Upper lobe of right lung (tissue), 1 donor: ENCODE data around the gene ITGB8. TPM values are rescaled to one million over a fixed set of nuclear protein-coding genes. Genes with fewer than 3 reads are reported as not detected.

Experiments used
- ATAC-seq: fragments of 200-7000 bp; cut with Tn5 transposase; one replicate; pipeline ENCODE4 v1.9.1; 2020; ENCODE audit warnings: mild to moderate bottlenecking, moderate library complexity
- DNase-seq: peaks from one replicate; pipeline ENCODE4 v3.0.0-alpha.2; 2020
- H3K27ac ChIP-seq: fragments of 200-600 bp; one replicate; pipeline ENCODE4 v1.8.0; 2022
- H3K27me3 ChIP-seq: fragments of 200-600 bp; one replicate; pipeline ENCODE4 v1.8.0; 2022; ENCODE audit warnings: mild to moderate bottlenecking
- H3K36me3 ChIP-seq: fragments of 200-600 bp; one replicate; pipeline ENCODE4 v1.8.0; 2022
- H3K4me1 ChIP-seq: fragments of 200-600 bp; one replicate; pipeline ENCODE4 v1.8.0; 2022
- H3K4me3 ChIP-seq: fragments of 200-600 bp; one replicate; pipeline ENCODE4 v1.8.0; 2022; ENCODE audit warnings: mild to moderate bottlenecking
- H3K9me3 ChIP-seq: fragments of 200-600 bp; one replicate; pipeline ENCODE4 v1.8.0; 2022
- intact Hi-C: fragments of 100-400 bp; cut with DNase I; formaldehyde crosslinking; loops from one replicate; pipeline ENCODE4 v1.11.0; 2022
- total RNA-seq: library from RNA; stranded (reverse); fragmentation: NEBNext Ultra II Directional; extraction: Animal tissue kit (Norgen Biotek cat#: 25700); gene quantifications from one replicate; pipeline ENCODE4 v1.2.1, GENCODE V29; 2021
- TF ChIP-seq, protein P1 (sequence below): fragments of 200-600 bp; IDR thresholded peaks from one replicate; pipeline ENCODE4 v1.8.0; 2022; ENCODE audit warnings: antibody characterized with exemption
- donor health status: DM: no; HTN: yes; CAD: no; lungs with severe emphysema.

ITGB8 gene
- total RNA-seq, 1 donor from 2014 or later = 4.6 TPM

DNA sequence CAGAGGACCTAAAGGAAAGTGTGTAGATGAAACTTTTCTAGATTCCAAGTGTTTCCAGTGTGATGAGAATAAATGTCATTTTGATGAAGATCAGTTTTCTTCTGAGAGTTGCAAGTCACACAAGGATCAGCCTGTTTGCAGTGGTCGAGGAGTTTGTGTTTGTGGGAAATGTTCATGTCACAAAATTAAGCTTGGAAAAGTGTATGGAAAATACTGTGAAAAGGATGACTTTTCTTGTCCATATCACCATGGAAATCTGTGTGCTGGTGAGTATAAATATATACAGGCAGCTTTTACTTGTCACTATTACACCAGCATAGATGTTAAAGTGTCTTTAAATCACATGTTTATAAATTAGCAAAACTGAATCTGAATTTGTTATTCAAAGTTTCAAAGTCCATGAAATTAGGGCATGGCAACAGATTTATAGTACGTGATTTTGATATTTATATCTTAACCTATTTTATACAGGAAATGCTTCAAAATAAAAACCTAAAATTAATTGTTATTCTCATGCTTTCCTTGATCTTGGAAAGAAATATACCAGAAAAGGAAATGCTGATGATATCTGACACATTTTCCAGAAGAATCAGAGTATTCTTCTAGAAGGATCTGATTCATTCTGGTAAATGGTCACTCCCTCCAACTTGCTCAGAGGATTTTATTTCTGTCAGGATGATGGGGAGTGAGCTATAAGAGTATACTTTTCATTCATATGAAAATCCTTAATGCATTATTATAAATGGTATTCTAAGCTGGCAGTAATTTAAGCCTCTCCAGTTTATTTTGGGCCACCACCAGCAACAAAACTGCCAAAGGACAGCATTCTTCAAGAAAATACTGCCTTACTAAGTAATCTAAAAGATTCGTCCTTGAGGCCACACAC is 71.4 kb downstream of the ITGB8 start:
- Histone ChIP-seq H3K27ac (no peak overlapping the region), H3K4me3 (no peak overlapping the region), H3K4me1 (peaks cover 5% of the 10 kb centered on the region), H3K36me3 (no peaks in the 10 kb centered on the region), H3K27me3 (no peaks in the 10 kb centered on the region), H3K9me3 (no peaks in the 10 kb centered on the region)
- intact Hi-C loops = no loop called here
- TF ChIP-seq, protein P1, sequence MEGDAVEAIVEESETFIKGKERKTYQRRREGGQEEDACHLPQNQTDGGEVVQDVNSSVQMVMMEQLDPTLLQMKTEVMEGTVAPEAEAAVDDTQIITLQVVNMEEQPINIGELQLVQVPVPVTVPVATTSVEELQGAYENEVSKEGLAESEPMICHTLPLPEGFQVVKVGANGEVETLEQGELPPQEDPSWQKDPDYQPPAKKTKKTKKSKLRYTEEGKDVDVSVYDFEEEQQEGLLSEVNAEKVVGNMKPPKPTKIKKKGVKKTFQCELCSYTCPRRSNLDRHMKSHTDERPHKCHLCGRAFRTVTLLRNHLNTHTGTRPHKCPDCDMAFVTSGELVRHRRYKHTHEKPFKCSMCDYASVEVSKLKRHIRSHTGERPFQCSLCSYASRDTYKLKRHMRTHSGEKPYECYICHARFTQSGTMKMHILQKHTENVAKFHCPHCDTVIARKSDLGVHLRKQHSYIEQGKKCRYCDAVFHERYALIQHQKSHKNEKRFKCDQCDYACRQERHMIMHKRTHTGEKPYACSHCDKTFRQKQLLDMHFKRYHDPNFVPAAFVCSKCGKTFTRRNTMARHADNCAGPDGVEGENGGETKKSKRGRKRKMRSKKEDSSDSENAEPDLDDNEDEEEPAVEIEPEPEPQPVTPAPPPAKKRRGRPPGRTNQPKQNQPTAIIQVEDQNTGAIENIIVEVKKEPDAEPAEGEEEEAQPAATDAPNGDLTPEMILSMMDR = no peak
- DNase-seq (no peak), ATAC-seq (no peak)

DNA sequence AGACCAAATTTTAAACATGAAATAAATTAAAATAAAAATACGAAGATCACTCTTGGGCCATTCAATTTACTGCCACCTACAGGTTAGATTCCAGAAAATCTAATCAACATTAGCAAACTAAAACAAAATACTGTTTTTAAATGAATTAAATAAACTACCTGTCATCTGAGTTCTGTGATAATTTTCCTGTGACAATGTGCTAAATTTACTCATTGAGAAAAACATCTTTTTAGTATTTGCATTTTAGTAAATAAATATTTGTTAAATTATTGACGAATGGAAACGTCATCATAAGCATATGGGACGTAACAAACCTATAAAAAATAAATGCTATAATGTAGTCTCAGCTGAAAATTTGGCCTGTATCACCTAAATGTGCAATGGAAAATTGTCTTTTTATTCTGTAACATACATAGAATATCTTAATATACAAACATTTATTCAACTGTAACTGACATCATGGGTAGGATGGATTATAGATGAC is 72.1 kb downstream of the ITGB8 start:
- Histone ChIP-seq H3K9me3 (no peaks in the 10 kb centered on the region), H3K4me3 (no peak overlapping the region), H3K27me3 (no peaks in the 10 kb centered on the region), H3K36me3 (no peaks in the 10 kb centered on the region), H3K27ac (no peak overlapping the region), H3K4me1 (peaks cover 8% of the 10 kb centered on the region)
- TF ChIP-seq, protein P1 = peak; percentile 38
- intact Hi-C loops = no loop called here
- DNase-seq (no peak), ATAC-seq (no peak)

DNA sequence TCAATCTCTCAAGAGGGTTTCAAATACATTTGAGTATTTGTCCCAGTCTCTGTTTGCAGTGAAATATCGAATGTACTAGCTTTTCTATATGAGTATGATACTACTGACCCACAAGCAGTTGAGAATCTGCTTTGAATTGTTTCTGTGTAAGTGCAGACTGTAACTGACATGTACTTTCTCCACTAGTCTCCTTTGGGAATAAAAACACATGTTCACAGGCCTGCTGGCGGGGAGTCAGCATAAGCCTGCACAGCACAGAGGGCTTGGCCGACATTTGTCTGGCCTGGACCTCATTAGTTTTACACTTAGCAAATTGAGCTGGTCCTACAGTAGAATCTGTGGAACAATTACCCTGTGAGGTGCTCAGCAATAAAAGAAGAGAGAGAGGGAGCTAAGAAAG is 72.6 kb downstream of the ITGB8 start:
- DNase-seq = no peak
- H3K9me3 ChIP-seq = no peaks in the 10 kb centered on the region
- no peaks in the 10 kb centered on the region for H3K27me3 ChIP-seq
- H3K4me1 ChIP-seq = peaks cover 13% of the 10 kb centered on the region
- no peak overlapping the region for H3K27ac ChIP-seq
- intact Hi-C loops = no loop called here
- no peak overlapping the region for H3K4me3 ChIP-seq
- ATAC-seq = no peak
- no peaks in the 10 kb centered on the region for H3K36me3 ChIP-seq
- TF ChIP-seq, protein P1 = no peak

DNA sequence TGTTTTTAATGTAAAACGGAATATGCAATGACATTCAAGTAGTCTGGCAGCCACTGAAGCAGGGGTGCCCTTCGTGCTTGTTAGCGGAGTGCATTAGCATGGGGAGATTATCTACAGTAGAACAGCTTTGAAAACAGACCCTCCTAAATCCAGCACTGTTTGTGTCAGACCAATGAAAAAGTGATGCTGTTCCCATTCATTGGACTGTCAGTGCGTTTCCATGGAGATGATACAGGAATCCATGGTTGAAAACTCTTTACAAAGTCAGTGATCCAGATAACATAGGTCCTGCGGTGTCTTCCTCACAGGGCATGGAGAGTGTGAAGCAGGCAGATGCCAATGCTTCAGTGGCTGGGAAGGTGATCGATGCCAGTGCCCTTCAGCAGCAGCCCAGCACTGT is 73.6 kb downstream of the ITGB8 start:
- TF ChIP-seq, protein P1 = no peak
- H3K4me1 ChIP-seq = peaks cover 16% of the 10 kb centered on the region
- DNase-seq (no peak), ATAC-seq (no peak)
- no peak overlapping the region for H3K4me3 ChIP-seq
- intact Hi-C loops = no loop called here
- no peaks in the 10 kb centered on the region for H3K36me3 ChIP-seq
- no peaks in the 10 kb centered on the region for H3K27me3 ChIP-seq
- no peaks in the 10 kb centered on the region for H3K9me3 ChIP-seq
- H3K27ac ChIP-seq = no peak overlapping the region

DNA sequence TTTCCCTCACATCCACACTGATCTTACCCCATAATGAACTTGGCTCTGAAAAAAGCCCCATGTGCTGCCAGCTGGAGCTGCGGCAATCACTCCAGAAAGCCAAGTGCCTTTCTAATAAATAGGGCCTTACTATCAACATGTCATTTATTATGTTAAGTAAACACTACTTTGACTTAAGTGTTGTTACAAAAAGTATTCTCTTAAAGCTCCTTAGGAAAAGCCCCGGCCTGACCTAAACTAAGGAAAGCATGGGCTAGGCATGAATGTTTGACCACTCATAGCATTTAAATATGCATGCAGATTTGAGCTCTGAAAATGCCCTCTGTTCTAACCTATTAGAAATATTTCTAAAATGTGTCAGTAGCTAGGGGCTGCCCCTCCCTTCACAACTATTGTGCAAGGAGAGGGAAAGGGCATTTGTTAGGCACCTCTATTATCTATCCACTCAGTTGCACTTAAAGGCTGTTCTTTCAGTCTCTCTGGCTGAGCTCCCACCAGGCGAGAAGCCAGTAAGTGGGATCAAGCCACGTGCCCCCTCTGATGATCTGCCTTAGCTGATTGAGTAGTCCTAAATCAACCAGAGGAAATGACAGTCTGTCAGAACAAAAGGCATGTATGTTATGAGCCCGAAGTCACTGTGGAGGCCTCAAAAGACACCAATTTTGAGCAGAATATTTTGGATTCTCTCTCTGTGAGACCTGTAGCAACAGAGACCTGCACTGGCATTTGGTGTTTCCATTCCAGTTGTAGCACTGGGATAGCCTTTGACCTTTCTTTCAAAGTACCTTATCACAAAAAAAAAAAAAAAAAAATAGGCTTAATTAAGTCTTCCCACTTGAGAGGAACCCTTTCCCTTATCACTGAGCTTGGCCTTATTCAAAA is 77.1 kb downstream of the ITGB8 start:
- no peak overlapping the region for H3K4me3 ChIP-seq
- DNase-seq (peak; percentile 72), ATAC-seq (peak; percentile 90)
- peak overlapping the region; percentile 33 for H3K27ac ChIP-seq
- no peaks in the 10 kb centered on the region for H3K27me3 ChIP-seq
- no peaks in the 10 kb centered on the region for H3K36me3 ChIP-seq
- intact Hi-C loops = no loop called here
- TF ChIP-seq, protein P1 = no peak
- peaks cover 16% of the 10 kb centered on the region for H3K4me1 ChIP-seq
- H3K9me3 ChIP-seq = no peaks in the 10 kb centered on the region
